Measurements from ENCODE around the gene FREM2. TPM values are rescaled to one million over a fixed set of nuclear protein-coding genes. Genes with fewer than 3 reads are reported as not detected.
A peak's percentile ranks its signal among the peaks of the same experiment; 100 is the strongest.

Gene FREM2, protein sequence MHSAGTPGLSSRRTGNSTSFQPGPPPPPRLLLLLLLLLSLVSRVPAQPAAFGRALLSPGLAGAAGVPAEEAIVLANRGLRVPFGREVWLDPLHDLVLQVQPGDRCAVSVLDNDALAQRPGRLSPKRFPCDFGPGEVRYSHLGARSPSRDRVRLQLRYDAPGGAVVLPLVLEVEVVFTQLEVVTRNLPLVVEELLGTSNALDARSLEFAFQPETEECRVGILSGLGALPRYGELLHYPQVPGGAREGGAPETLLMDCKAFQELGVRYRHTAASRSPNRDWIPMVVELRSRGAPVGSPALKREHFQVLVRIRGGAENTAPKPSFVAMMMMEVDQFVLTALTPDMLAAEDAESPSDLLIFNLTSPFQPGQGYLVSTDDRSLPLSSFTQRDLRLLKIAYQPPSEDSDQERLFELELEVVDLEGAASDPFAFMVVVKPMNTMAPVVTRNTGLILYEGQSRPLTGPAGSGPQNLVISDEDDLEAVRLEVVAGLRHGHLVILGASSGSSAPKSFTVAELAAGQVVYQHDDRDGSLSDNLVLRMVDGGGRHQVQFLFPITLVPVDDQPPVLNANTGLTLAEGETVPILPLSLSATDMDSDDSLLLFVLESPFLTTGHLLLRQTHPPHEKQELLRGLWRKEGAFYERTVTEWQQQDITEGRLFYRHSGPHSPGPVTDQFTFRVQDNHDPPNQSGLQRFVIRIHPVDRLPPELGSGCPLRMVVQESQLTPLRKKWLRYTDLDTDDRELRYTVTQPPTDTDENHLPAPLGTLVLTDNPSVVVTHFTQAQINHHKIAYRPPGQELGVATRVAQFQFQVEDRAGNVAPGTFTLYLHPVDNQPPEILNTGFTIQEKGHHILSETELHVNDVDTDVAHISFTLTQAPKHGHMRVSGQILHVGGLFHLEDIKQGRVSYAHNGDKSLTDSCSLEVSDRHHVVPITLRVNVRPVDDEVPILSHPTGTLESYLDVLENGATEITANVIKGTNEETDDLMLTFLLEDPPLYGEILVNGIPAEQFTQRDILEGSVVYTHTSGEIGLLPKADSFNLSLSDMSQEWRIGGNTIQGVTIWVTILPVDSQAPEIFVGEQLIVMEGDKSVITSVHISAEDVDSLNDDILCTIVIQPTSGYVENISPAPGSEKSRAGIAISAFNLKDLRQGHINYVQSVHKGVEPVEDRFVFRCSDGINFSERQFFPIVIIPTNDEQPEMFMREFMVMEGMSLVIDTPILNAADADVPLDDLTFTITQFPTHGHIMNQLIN (N-terminal part only)
- total RNA-seq, result 0.03 TPM
- long read RNA-seq, result 0 reads

DNA sequence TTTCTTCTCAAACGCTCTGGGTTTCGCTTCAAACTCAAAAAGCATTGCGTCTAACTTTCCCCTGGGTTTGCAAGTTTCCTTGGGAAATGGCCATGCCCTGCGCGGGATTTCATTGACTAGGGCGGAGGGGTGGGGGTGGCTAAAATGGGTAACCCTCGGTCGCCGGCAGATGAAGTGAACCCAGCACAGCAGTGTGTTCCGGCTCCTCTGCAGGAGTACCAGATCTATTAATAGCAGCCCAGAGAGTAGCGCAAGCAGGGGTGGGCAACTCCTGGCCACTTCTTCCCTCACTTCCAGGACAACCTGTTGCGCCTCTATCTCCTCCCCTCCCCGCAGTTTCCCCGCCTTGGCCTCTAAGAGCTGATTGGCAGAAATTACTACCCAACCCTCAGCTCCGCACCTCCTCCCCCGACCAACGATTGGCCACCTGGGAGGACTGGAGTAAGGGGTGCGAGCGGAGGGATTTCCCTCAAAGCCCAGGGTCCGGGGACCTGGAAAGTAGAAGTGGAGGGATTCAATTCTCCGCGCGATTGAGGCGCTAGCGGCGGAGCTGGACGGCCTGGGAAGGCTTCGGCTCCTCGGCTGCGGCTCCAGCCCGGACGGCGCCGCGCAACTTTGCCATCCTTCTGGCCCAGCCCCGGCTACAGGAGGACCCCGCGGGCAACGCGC is at the start of gene FREM2:
Gene FREM2 (plus strand): TSS at position 501 of the 669 bp plus-strand sequence. CDS start 268 bp downstream, outside the sequence.
- ATAC-seq (ENCODE audit: poor library complexity) (peak; percentile 74), DNase-seq (peak; percentile 37)
- intact Hi-C loops (cut with DNase I), result loop anchor here (5.0 kb wide), 1 partner anchor 76 kb away; no protein-coding TSS in a partner anchor

DNA sequence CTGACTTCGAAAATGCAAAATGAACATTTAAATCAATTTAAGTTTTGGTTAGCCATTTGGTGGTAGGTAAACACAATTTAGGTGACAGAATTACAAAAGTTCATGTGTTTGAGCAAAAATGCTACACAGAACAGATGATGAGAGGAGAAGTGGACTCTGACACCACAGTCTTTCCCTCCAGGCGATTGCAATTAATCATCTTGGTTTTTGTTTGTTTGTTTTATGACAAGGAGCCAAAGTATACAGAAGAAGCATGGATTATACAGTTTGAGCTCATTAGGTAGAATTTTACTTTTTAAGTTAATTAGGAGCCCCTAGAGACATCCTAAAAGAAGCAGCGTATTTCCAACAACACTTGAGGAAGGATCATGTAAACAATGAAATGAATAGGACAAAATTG is 49.3 kb upstream of the FREM2 start:
- intact Hi-C loops (cut with DNase I), result no loop called here
- no peak for DNase-seq
- ATAC-seq (ENCODE audit: poor library complexity), result no peak

DNA sequence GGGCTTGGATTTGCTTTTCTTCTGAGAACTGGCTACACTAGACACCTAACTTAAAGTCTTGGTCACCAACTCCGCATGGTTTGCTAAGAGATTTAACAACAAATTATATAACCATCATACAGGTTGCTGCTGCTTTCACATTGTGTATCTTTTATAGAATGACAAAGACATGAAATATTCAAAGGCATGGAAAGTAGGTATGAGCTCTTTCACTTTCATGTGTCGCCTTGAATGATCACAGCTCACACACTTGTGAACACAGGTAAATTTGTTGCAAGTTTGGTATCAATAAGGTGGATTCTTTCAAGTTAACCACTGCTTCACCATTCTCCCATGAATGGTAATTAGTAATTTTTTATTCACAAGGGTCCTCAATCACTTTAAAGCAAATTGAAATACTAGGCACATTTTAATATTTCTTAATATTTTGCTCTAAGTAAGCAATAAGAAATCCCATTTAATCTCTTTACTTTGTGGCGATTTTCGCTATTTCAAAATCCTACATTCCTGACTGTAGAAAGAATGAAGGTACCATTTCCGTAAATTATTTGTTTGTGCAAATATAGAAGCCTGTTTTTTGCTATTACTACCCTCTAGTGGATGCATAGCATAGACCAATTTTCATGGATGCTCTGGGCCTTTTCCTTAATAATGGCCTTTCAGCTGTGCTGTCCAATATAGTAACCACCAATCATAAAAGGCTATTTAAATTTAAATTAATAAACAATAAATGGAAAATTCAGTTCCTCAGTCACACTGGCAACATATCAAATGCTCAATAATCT is 45.5 kb upstream of the FREM2 start:
- no peak for ATAC-seq (ENCODE audit: poor library complexity)
- intact Hi-C loops (cut with DNase I), result no loop called here
- no peak for DNase-seq

DNA sequence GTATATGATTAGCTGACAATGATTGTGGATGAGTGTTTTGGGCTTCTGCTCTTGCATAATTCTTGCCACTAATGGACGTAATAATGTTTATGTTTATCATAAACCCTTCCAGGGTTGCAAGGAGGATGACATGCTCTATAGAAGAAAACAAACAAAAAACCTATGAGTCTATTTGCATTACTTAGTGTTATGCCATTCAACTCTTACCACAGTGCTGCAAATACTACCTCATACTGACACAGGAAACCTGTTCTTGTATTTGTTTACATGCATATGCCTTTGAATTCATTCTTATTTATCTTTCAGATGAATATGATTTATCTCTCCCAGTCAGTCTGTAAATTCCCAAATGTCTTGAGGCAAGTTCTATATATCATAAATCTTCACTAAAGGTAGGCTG is 39.6 kb upstream of the FREM2 start:
- intact Hi-C loops (cut with DNase I), result no loop called here
- ATAC-seq (ENCODE audit: poor library complexity), result no peak
- DNase-seq, result no peak

DNA sequence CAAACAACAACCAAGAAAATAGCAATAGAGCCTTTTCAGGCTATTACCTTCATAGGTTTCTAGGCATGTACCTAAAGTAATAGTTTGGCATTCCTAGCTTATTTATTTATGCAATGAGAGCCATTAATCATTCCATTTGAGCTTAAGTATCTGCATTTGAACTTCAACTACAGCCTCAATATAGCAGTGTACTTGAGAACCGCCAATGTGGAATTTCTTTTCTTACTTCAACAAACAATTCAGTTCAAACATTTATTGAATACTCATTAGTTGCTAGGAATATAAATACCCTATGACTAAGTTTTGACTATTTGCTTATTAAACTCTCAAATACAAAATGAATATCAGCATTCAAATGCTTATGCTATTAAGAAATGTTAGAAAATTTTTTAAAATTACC is 38.0 kb upstream of the FREM2 start:
- ATAC-seq (ENCODE audit: poor library complexity) (no peak), DNase-seq (no peak)
- intact Hi-C loops (cut with DNase I), result no loop called here

DNA sequence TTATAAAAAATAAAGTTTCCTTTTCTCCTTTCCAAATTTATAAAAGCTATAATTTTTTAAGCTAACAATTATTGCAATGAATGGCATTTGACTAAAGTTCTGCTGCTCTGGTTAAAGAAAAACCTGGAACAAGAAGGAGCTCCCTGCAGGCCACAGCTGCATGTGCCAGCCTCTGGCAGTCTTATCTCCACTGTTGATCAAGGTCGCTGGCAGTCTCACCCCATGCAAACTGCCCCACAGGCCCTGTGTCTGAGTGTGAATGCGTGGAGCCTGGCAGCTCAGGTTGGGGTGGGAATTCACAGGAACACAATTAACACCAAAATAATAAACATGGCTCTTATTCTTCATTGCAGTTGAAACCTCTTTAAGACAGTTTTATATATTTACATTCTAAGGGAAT is 30.2 kb upstream of the FREM2 start:
- intact Hi-C loops (cut with DNase I), result no loop called here
- ATAC-seq (ENCODE audit: poor library complexity) (no peak), DNase-seq (no peak)

DNA sequence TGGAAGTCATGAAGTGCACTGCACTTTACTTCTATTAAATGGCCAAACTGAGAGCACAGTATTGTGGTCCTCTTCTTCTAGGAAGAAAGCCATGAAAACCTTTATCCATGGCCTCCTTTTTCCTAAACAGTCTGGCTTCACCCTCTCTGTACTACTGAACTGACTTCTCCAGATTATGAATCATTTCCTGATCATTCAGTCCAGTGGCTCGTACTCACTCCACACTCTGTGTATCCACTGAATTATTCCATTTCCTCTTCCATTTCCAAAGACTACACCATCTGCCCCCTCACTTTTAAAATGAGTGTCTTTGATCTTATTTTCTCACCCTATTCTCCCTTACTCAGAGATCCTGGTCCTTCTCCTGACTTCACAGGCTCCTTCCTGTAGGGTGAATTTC is 29.7 kb upstream of the FREM2 start:
- no peak for DNase-seq
- intact Hi-C loops (cut with DNase I), result no loop called here
- ATAC-seq (ENCODE audit: poor library complexity), result no peak

DNA sequence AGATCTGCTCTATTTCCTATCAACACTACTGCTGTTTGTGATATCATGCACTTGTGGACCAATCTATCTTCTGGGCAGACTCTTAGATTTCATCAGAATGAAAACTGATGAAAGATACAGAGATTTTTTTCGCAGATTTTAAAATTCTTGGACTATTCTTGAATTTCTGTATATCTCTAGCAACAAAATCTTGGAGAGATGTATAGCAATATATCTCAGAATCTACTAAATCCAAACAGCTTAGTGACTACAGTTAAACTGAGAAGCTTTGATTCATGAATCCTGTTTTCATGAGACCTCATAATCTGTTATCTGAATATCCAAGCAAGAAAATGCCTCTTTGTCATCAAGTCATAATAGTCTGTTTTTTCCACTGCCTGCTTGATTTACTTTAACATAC is 28.0 kb upstream of the FREM2 start:
- intact Hi-C loops (cut with DNase I), result no loop called here
- DNase-seq (no peak), ATAC-seq (ENCODE audit: poor library complexity) (no peak)

DNA sequence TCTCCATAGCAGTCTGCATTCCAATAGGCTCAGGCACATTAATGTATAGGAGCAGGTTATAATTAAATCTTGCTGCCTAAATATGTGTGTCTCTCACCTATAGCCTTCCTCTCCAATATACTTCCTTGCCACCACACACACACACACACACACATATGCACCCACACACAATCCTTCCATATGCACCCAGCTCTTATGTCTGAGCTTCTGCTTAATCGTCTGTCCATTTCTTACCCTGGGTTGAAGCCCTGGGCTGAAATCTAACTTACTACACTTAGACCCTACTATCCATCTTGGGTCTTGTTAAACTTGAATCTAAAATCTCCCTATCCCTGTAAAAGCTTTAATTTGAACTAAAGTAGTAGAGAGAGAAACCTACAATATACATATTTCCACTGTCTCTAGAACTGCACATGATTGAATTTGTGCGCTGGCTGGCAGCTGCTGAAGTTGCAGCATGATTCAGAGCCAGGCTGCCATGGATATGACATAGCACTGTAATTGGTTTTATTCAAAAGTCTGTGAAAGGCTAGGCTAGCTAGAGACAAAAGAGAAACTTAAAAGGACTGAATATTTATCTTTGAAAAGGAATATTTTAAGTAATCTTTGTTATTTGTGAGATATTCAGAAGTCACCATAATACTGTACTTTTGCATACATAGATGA is 25.7 kb upstream of the FREM2 start:
- intact Hi-C loops (cut with DNase I), result no loop called here
- ATAC-seq (ENCODE audit: poor library complexity) (no peak), DNase-seq (no peak)

DNA sequence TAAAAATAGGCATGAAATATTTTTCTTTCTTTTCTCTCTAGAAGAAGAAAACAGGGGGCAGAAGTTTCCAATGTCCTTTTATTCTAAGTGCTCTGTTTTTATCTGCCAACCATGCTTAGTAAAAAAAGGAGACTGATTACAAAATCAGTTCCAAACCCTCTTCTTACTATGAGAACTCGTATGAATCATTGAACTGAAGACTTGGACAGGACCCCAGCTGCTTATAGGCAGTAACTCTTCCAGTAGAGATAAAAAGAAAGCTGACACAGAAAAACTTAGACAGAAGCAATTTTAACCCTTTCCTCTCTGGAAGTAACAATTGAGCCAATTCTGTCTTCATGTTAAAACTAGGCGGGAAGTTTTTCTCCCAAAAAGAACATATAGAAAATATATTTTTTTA is 24.5 kb upstream of the FREM2 start:
- DNase-seq (no peak), ATAC-seq (ENCODE audit: poor library complexity) (no peak)
- intact Hi-C loops (cut with DNase I), result no loop called here

DNA sequence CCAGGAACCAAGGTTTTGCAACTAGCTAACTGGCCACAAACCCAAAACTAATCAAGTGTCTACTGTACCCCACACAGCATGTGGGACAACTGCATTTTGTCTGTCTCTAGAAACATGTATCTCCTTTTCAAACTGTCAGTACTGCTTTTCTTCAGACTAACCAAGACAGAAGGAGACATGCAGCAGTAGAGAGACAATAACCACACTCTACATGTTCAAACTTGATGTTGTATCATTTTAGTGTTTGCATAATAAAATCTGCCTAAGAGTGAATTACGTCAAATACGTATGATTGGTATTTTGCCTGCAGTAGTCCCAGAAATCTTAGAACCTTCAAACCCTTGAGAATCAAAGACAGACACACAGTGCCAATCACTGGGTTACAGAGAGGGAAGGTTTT is 22.0 kb upstream of the FREM2 start:
- DNase-seq, result no peak
- no peak for ATAC-seq (ENCODE audit: poor library complexity)
- intact Hi-C loops (cut with DNase I), result no loop called here

DNA sequence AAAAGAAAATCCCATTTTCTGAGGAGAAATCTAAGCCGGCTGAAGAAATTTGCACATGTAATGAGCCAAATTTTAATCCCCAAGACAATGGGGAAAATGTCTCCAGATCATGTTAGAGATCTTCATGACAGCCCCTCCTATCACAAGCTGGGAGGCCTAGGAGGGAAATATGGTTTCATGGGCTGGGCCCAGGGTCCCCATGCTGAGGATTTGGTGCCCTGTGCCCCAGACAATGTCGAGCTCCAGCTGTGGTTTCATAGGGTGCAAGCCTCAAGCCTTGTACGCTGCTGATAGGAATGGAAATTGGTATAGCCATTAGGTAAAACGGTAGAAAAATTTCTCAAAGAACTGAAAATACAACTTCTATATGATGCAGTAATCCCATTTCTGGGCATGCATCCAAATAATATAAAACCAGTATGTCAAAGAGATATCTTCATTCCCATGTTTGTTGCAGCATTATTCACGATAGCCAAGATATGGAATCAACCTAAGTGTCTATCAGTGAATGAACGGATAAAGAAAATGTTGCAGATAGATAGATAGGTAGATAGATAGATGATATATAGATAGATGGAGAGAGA is 19.3 kb upstream of the FREM2 start:
- intact Hi-C loops (cut with DNase I), result no loop called here
- no peak for ATAC-seq (ENCODE audit: poor library complexity)
- no peak for DNase-seq

DNA sequence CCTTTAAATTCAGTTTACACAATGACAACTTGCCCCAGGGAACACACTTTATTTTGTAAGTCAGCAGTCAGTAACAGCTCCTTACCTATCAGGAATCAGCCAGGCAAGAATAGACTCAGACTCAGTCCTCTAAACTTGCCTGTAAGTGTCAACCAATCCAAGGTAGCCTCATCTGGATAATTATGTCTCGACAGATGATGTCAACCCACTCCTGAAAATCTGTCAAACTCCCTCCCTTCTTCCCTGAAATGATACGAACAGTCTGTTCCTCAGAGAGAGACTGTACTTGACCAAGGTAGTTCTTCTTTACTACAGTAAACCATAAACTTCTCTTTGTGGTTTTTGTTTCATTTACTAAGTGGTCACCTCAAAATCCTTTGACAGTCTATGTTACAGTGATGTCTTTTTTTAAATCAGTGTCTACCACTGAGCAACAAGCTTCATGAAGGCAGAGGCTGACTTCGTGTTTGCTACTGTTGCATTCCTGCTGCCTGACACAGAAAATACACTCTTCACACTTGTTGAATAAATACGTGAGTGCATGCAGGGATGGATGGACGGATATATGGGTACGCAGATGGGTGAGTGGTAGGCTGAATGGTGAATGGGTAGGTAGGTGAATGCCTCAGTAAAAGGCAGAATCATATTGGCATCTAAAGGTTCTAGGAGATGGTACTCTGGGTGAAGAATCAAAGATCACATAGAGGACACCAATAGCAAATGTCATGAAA is 17.5 kb upstream of the FREM2 start:
- DNase-seq (no peak), ATAC-seq (ENCODE audit: poor library complexity) (no peak)
- intact Hi-C loops (cut with DNase I), result no loop called here

DNA sequence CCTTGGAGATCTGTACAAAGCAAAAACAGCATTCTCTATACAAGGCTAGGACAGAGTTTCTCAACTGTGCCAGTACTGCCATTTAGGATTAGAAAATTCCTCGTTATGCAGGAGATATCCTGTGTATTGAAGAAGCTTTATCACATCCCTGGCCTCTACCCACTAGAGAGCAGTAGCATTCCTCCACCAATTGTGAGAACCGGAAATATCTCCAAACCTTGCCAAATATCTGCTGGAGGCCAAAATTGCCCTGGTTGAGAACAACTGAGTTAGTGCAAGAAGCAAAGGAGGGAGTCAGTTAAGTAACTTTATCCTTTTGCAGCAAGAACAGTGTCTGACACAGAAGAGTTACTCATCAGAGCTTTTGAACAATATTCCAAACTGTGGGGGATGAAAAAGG is 16.2 kb upstream of the FREM2 start:
- ATAC-seq (ENCODE audit: poor library complexity), result no peak
- intact Hi-C loops (cut with DNase I), result no loop called here
- DNase-seq, result no peak

DNA sequence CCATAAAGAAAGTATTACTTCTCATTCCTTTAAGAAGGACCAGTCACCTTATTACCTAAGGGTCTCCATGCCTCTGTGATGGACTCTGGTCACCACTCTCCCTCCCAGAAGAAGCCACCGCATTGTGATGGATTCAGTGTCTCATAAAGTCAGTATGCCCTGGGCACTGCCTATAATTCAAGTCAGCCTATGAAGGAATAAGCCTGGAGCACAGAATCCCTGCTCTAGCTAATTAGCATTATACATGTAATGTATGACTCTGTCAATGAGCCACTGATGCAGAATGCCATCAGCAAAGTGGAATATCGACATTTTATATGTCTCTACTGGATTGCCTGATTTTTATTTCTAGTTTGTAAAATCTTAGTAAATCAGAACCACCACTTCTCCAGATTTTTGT is 14.9 kb upstream of the FREM2 start:
- intact Hi-C loops (cut with DNase I), result no loop called here
- DNase-seq (no peak), ATAC-seq (ENCODE audit: poor library complexity) (no peak)

DNA sequence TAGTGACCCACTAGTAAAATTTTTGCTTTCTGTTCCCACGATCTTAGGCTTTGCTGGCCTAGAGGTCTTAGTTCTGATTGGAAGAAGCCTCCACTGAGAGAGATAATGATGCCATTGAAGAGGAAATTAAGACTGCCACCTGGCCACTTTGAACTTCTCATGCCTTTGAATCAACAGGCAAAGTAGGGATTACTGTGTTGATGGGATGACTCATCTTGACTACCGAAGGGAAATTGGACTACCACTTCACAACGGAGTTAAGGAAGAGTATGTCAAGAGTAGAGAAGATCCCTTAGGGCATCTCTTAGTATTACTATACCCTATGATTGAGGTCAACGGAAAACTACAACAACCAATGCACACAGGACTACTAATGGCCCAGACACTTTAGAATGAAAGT is 12.7 kb upstream of the FREM2 start:
- no peak for ATAC-seq (ENCODE audit: poor library complexity)
- DNase-seq, result no peak
- intact Hi-C loops (cut with DNase I), result no loop called here

DNA sequence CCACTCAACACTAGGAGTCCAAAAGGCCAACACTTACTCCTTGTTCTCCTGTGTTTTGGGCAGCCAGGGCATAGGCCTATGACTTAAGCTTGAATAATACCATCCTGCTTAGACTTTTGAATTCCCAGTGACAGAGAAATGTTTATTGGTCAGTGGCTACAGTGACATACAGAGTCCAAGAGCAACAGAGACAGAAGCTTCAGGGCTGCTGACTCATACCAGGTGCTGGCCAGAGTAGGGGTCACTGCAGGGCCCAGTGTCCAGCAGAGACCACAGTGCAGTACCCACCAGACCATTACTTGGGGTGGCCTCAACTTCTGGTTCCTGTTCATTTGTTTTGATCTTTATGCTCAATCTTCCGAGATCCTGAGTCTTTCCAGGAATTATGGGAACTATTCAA is 6.0 kb upstream of the FREM2 start:
- intact Hi-C loops (cut with DNase I), result no loop called here
- no peak for DNase-seq
- ATAC-seq (ENCODE audit: poor library complexity), result no peak

Data from Right ventricle myocardium superior (tissue), 1 donor.